ENCODE results near the gene P2RX3.

GRCh38 chr11:57311109-57311936 lies 26.8 kb upstream of the P2RX3 start:
- TF ChIP-seq EZH2 (IDR thresholded peaks at IDR 0.05; ENCODE audit: insufficient read depth, low read length) (no peak), CTCF (IDR thresholded peaks at IDR 0.05; ENCODE audit: insufficient read depth, low read depth, low read length) (no peak)

Measured in astrocyte (in vitro differentiated cells and primary cell).